ENCODE results near the gene PRRG2.
"Not testable (repeated sequence)": the region's sequence is repeated elsewhere in the genome, so short reads cannot be mapped to it uniquely, and the experiment has no call there.

The PRRG2 gene

GRCh38 chr19:49632576-49632975 lies 51.5 kb downstream of the PRRG2 start:
- H3K27ac Mint-ChIP-seq (ENCODE audit: low read depth) = no peak overlapping the region
- DNase-seq (ENCODE audit: low spot score in 2 of 2) = no peak
- H3K9me3 Mint-ChIP-seq = no peaks in the 10 kb centered on the region
- H3K4me3 Mint-ChIP-seq = no peak overlapping the region
- H3K4me1 Mint-ChIP-seq = peaks cover 13% of the 10 kb centered on the region
- no peak for ATAC-seq (replicated peaks; ENCODE audit: extremely low read depth, poor library complexity, severe bottlenecking)
- peaks cover 6% of the 10 kb centered on the region for H3K36me3 Mint-ChIP-seq (ENCODE audit: insufficient read depth)
- H3K27me3 Mint-ChIP-seq = no peaks in the 10 kb centered on the region

- peaks cover 20% of the 10 kb centered on the region for H3K4me1 Mint-ChIP-seq
- not testable (repeated sequence) for ATAC-seq (replicated peaks; ENCODE audit: extremely low read depth, poor library complexity, severe bottlenecking); DNase-seq (ENCODE audit: low spot score in 2 of 2); H3K36me3 Mint-ChIP-seq (ENCODE audit: insufficient read depth); H3K4me3 Mint-ChIP-seq; H3K27ac Mint-ChIP-seq (ENCODE audit: low read depth); H3K27me3 Mint-ChIP-seq; H3K9me3 Mint-ChIP-seq
Measured at GRCh38 chr19:49633273-49633672, 52.2 kb downstream of the PRRG2 start.

GRCh38 chr19:49635530-49636232 lies 54.6 kb downstream of the PRRG2 start:
- Mint-ChIP-seq H3K27me3 (no peaks in the 10 kb centered on the region), H3K4me3 (no peak overlapping the region), H3K36me3 (ENCODE audit: insufficient read depth) (peaks cover 8% of the 10 kb centered on the region), H3K27ac (ENCODE audit: low read depth) (peak overlapping the region; percentile 7), H3K9me3 (no peaks in the 10 kb centered on the region), H3K4me1 (peaks cover 39% of the 10 kb centered on the region)
- DNase-seq (ENCODE audit: low spot score in 2 of 2) = no peak
- ATAC-seq (replicated peaks; ENCODE audit: extremely low read depth, poor library complexity, severe bottlenecking) = no peak

GRCh38 chr19:49636233-49636932 lies 55.3 kb downstream of the PRRG2 start:
- H3K4me3 Mint-ChIP-seq = peak overlapping the region; percentile 20
- no peaks in the 10 kb centered on the region for H3K9me3 Mint-ChIP-seq
- H3K4me1 Mint-ChIP-seq = peaks cover 44% of the 10 kb centered on the region
- H3K27me3 Mint-ChIP-seq = no peaks in the 10 kb centered on the region
- peak overlapping the region; percentile 7 for H3K27ac Mint-ChIP-seq (ENCODE audit: low read depth)
- H3K36me3 Mint-ChIP-seq (ENCODE audit: insufficient read depth) = peaks cover 13% of the 10 kb centered on the region
- DNase-seq (ENCODE audit: low spot score in 2 of 2) (no peak), ATAC-seq (replicated peaks; ENCODE audit: extremely low read depth, poor library complexity, severe bottlenecking) (no peak)

GRCh38 chr19:49637821-49638738 lies 57.0 kb downstream of the PRRG2 start:
- H3K4me1 Mint-ChIP-seq = peaks cover 56% of the 10 kb centered on the region
- DNase-seq (ENCODE audit: low spot score in 2 of 2) (no peak), ATAC-seq (replicated peaks; ENCODE audit: extremely low read depth, poor library complexity, severe bottlenecking) (no peak)
- H3K27me3 Mint-ChIP-seq = no peaks in the 10 kb centered on the region
- H3K36me3 Mint-ChIP-seq (ENCODE audit: insufficient read depth) = peaks cover 22% of the 10 kb centered on the region
- H3K27ac Mint-ChIP-seq (ENCODE audit: low read depth) = peak overlapping the region; percentile 46
- no peaks in the 10 kb centered on the region for H3K9me3 Mint-ChIP-seq
- peak overlapping the region; percentile 92 for H3K4me3 Mint-ChIP-seq

GRCh38 chr19:49639401-49640112 lies 58.4 kb downstream of the PRRG2 start:
- peaks cover 69% of the 10 kb centered on the region for H3K4me1 Mint-ChIP-seq
- peak overlapping the region; percentile 96 for H3K27ac Mint-ChIP-seq (ENCODE audit: low read depth)
- no peaks in the 10 kb centered on the region for H3K27me3 Mint-ChIP-seq
- peak overlapping the region; percentile 92 for H3K4me3 Mint-ChIP-seq
- DNase-seq (ENCODE audit: low spot score in 2 of 2) (no peak), ATAC-seq (replicated peaks; ENCODE audit: extremely low read depth, poor library complexity, severe bottlenecking) (no peak)
- peaks cover 26% of the 10 kb centered on the region for H3K36me3 Mint-ChIP-seq (ENCODE audit: insufficient read depth)
- no peaks in the 10 kb centered on the region for H3K9me3 Mint-ChIP-seq

- peak; percentile 97 to 99 for DNase-seq (ENCODE audit: low spot score in 2 of 2)
- peaks cover 69% of the 10 kb centered on the region for H3K4me1 Mint-ChIP-seq
- H3K9me3 Mint-ChIP-seq = no peaks in the 10 kb centered on the region
- ATAC-seq (replicated peaks; ENCODE audit: extremely low read depth, poor library complexity, severe bottlenecking) = peak; percentile 73
- no peaks in the 10 kb centered on the region for H3K27me3 Mint-ChIP-seq
- H3K27ac Mint-ChIP-seq (ENCODE audit: low read depth) = peak within 1 kb of the TSS; percentile 96
- H3K4me3 Mint-ChIP-seq = peak within 1 kb of the TSS; percentile 92
- peaks cover 28% of the 10 kb centered on the region for H3K36me3 Mint-ChIP-seq (ENCODE audit: insufficient read depth)
Measured at GRCh38 chr19:49640113-49640898, 59.2 kb downstream of the PRRG2 start, which contains the start of gene RRAS. Gene RRAS, minus strand, starts transcription at chr19:49640143. Its CDS starts 45 bp downstream, at chr19:49640098.

All from central memory CD8-positive, alpha-beta T cell (primary cell).